Vagina (tissue), 2 donors: Measurements from ENCODE around the gene PGP. TPM values are rescaled to one million over a fixed set of nuclear protein-coding genes. Genes with fewer than 3 reads are reported as not detected.

Experiments used
- DNase-seq, 2 donors: peaks; one replicate each; pipeline ENCODE4 v3.0.0-alpha.2; 2017; ENCODE audit errors: extremely low spot score in 2 of 2
- H3K27ac ChIP-seq: fragments of 200-600 bp; sonication (generic); one replicate; pipeline ENCODE4 v1.5.1; 2019
- H3K27me3 ChIP-seq: fragments of 200-600 bp; sonication (generic); one replicate; pipeline ENCODE4 v1.5.1; 2019
- H3K36me3 ChIP-seq, 2 donors: fragments of 200-600 bp; sonication (generic); one replicate each; pipeline ENCODE4 v1.5.1; 2017 to 2019
- H3K4me1 ChIP-seq: fragments of 200-600 bp; sonication (generic); one replicate; pipeline ENCODE4 v1.5.1; 2019
- H3K4me3 ChIP-seq, 2 donors: fragments of 200-600 bp; sonication (generic); 1 replicate in 1 of 2; 2 replicates in 1 of 2; pipeline ENCODE4 v1.5.1; 2016 to 2019
- H3K9me3 ChIP-seq: fragments of 200-600 bp; sonication (generic); one replicate; pipeline ENCODE4 v1.5.1; 2019
- CTCF ChIP-seq, 3 experiments: fragments of 450-650 bp in 2 of 3; fragments of 200-600 bp in 1 of 3; sonication (generic) in 1 of 3; IDR thresholded peaks; one replicate each; pipeline ENCODE4 v1.5.1; 2017 to 2019; ENCODE audit warnings: antibody characterized with exemption in 3 of 3, mild to moderate bottlenecking in 2 of 3, moderate library complexity in 2 of 3
- POLR2A ChIP-seq, 2 donors: fragments of 450-650 bp; IDR thresholded peaks; one replicate each; pipeline ENCODE4 v1.6.1; 2017; ENCODE audit warnings: antibody characterized with exemption in 2 of 2, mild to moderate bottlenecking in 2 of 2, moderate library complexity in 2 of 2
- POLR2AphosphoS5 ChIP-seq, 2 donors: sonication (generic); formaldehyde crosslinking; IDR thresholded peaks; one replicate each; pipeline ENCODE4 v1.9.0; 2017; ENCODE audit warnings: antibody characterized with exemption in 2 of 2, mild to moderate bottlenecking in 2 of 2, low read depth in 1 of 2; ENCODE audit not compliant: insufficient read depth in 1 of 2
- intact Hi-C: fragments of 100-400 bp; cut with DNase I; formaldehyde crosslinking; loops from one replicate; pipeline ENCODE4 v1.15.1; 2023
- total RNA-seq: library from RNA; depleted of rRNA; stranded (reverse); fragments of >200 nt; gene quantifications from one replicate; pipeline ENCODE4 v1.2.3, GENCODE V29; 2016

Gene PGP
- total RNA-seq, 1 donor from 2014 or later, result 15.5 TPM

- Histone ChIP-seq H3K9me3 (no peaks in the 10 kb centered on the region), H3K27me3 (no peaks in the 10 kb centered on the region), H3K36me3 (peaks cover 3 to 47% of the 10 kb centered on the region in 2 donors), H3K27ac (no peak overlapping the region), H3K4me3 (no peak overlapping the region), H3K4me1 (peaks cover 17% of the 10 kb centered on the region)
- TF ChIP-seq POLR2AphosphoS5 (IDR thresholded peaks at IDR 0.05; ENCODE audit: insufficient read depth in 1 of 2, low read depth in 1 of 2), result no peak
- TF ChIP-seq CTCF (IDR thresholded peaks at IDR 0.05), result no peak
- TF ChIP-seq POLR2A (IDR thresholded peaks at IDR 0.05), result no peak
- no peak for DNase-seq
- intact Hi-C loops, result loop anchor here (10.0 kb wide), 1 partner anchor 262 kb away; the partner anchor contains the start of gene ATP6V0C
Observed at GRCh38 chr16:2253293-2253692, 38.7 kb upstream of the PGP start.

- TF ChIP-seq POLR2AphosphoS5 (IDR thresholded peaks at IDR 0.05; ENCODE audit: insufficient read depth in 1 of 2, low read depth in 1 of 2) (no peak), POLR2A (IDR thresholded peaks at IDR 0.05) (no peak), CTCF (IDR thresholded peaks at IDR 0.05) (no peak)
- intact Hi-C loops, result loop anchor here (10.0 kb wide), 1 partner anchor 262 kb away; the partner anchor contains the start of gene ATP6V0C
- H3K27ac ChIP-seq, result no peak overlapping the region
- no peaks in the 10 kb centered on the region for H3K9me3 ChIP-seq
- H3K4me3 ChIP-seq, result no peak overlapping the region
- no peak for DNase-seq
- H3K36me3 ChIP-seq, result peaks cover 3 to 42% of the 10 kb centered on the region in 2 donors
- H3K4me1 ChIP-seq, result peaks cover 17% of the 10 kb centered on the region
- no peaks in the 10 kb centered on the region for H3K27me3 ChIP-seq
Observed at GRCh38 chr16:2252806-2253148, 38.1 kb upstream of the PGP start.

GRCh38 chr16:2251296-2252111, 36.9 kb upstream of the PGP start, which contains the start of gene ECI1:
ECI1 (minus strand) TSS chr16:2251587; CDS start chr16:2251566, 21 bp downstream.
- peak within 1 kb of the TSS; percentile 75 for H3K27ac ChIP-seq
- DNase-seq, result peak in 1 of 2 donors; percentile 92
- peak within 1 kb of the TSS; percentile 57 to 88 for H3K4me3 ChIP-seq
- no peaks in the 10 kb centered on the region for H3K9me3 ChIP-seq
- peaks cover 17% of the 10 kb centered on the region for H3K4me1 ChIP-seq
- H3K27me3 ChIP-seq, result no peaks in the 10 kb centered on the region
- TF ChIP-seq POLR2AphosphoS5 (IDR thresholded peaks at IDR 0.05; ENCODE audit: insufficient read depth in 1 of 2, low read depth in 1 of 2) (peak; percentile 83 to 86), CTCF (IDR thresholded peaks at IDR 0.05) (peak; percentile 37 to 73 (median 68)), POLR2A (IDR thresholded peaks at IDR 0.05) (peak in 1 of 2 donors; percentile 56)
- peaks cover 3 to 33% of the 10 kb centered on the region in 2 donors for H3K36me3 ChIP-seq
- intact Hi-C loops, result loop anchor here (10.0 kb wide), 1 partner anchor 263 kb away; the partner anchor contains the start of gene ATP6V0C

GRCh38 chr16:2250652-2251295, 36.1 kb upstream of the PGP start:
- peak overlapping the region; percentile 75 for H3K27ac ChIP-seq
- TF ChIP-seq POLR2AphosphoS5 (IDR thresholded peaks at IDR 0.05; ENCODE audit: insufficient read depth in 1 of 2, low read depth in 1 of 2) (no peak), POLR2A (IDR thresholded peaks at IDR 0.05) (no peak), CTCF (IDR thresholded peaks at IDR 0.05) (no peak)
- H3K4me3 ChIP-seq, result peak overlapping the region; percentile 57 to 88
- no peaks in the 10 kb centered on the region for H3K27me3 ChIP-seq
- H3K36me3 ChIP-seq, result peaks cover 3 to 33% of the 10 kb centered on the region in 2 donors
- no peaks in the 10 kb centered on the region for H3K9me3 ChIP-seq
- DNase-seq, result no peak
- peaks cover 17% of the 10 kb centered on the region for H3K4me1 ChIP-seq
- intact Hi-C loops, result loop anchor here (10.0 kb wide), 1 partner anchor 264 kb away; the partner anchor contains the start of gene ATP6V0C
